B cell (primary cell): Measurements from ENCODE around the gene SSUH2. TPM values are rescaled to one million over a fixed set of nuclear protein-coding genes. Genes with fewer than 3 reads are reported as not detected.

Source experiments
- ATAC-seq: fragments of 200-7000 bp; cut with Tn5 transposase; one replicate; pipeline ENCODE4 v1.10.0; 2021; ENCODE audit warnings: low read depth, mild to moderate bottlenecking, moderate number of reproducible peaks, moderate library complexity
- CTCF ChIA-PET: fragments of 350-600 bp; sonication (Branson Sonifier 250); formaldehyde crosslinking; loops from one replicate; lab custom pipeline; 2021; ENCODE audit warnings: antibody characterized with exemption, inconsistent platforms; lab: Charles Lee
- POLR2A ChIA-PET: fragments of 350-600 bp; sonication (Branson Sonifier 250); formaldehyde crosslinking; loops from one replicate; lab custom pipeline; 2021; ENCODE audit warnings: antibody characterized with exemption; lab: Charles Lee
- DNase-seq: peaks from one replicate; pipeline ENCODE4 v3.0.0; 2013
- H2AFZ ChIP-seq: 2 replicates; pipeline ENCODE4 v1.6.1; 2012; ENCODE audit warnings: mild to moderate bottlenecking, low read depth, low read length; ENCODE audit not compliant: insufficient read depth, poor library complexity, severe bottlenecking
- H3K27ac ChIP-seq, 2 donors: 1 replicate in 1 of 2; 2 replicates in 1 of 2; pipeline ENCODE4 v1.5.1; 2012 to 2013; ENCODE audit warnings: low read length in 2 of 2, mild to moderate bottlenecking in 2 of 2, moderate library complexity in 1 of 2
- H3K27me3 ChIP-seq, 4 experiments: fragments of 200-600 bp in 1 of 4; sonication (generic) in 1 of 4; replicated peaks in 1 of 4; 1 replicate in 2 of 4; 2 replicates in 2 of 4; pipeline versions ENCODE4 v1.6.1 to v1.7.0; 2013 to 2016; ENCODE audit warnings: low read length in 3 of 4, mild to moderate bottlenecking in 2 of 4, mixed read lengths in 1 of 4, moderate library complexity in 1 of 4; ENCODE audit not compliant: insufficient read depth in 4 of 4, control insufficient read depth in 3 of 4; ENCODE audit errors: control extremely low read depth in 1 of 4
- H3K36me3 ChIP-seq, 2 experiments: replicated peaks in 1 of 2; 1 replicate in 1 of 2; 2 replicates in 1 of 2; pipeline versions ENCODE4 v1.6.1 to v1.7.1; 2013; ENCODE audit warnings: low read length in 1 of 2; ENCODE audit not compliant: insufficient read depth in 2 of 2, control insufficient read depth in 1 of 2; ENCODE audit errors: control extremely low read depth in 1 of 2, extremely low read depth in 1 of 2
- H3K4me1 ChIP-seq, 2 donors: fragments of 200-600 bp in 1 of 2; sonication (generic) in 1 of 2; 1 replicate in 1 of 2; 2 replicates in 1 of 2; pipeline versions ENCODE4 v1.5.1 to v1.6.1; 2013 to 2017; ENCODE audit warnings: low read length in 2 of 2; ENCODE audit not compliant: control insufficient read depth in 2 of 2, insufficient read depth in 2 of 2
- H3K4me2 ChIP-seq: replicated peaks from 2 replicates; pipeline ENCODE3; 2012; ENCODE audit warnings: mild to moderate bottlenecking, low read depth, low read length; ENCODE audit not compliant: poor library complexity, severe bottlenecking
- H3K4me3 ChIP-seq, 5 experiments: fragments of 200-600 bp in 1 of 5; sonication (generic) in 1 of 5; 1 replicate in 3 of 5; 2 replicates in 2 of 5; pipeline versions ENCODE4 v1.5.1 to v1.7.0; 2011 to 2016; ENCODE audit warnings: low read length in 4 of 5, mild to moderate bottlenecking in 4 of 5, low read depth in 2 of 5, control low read depth in 1 of 5, moderate library complexity in 1 of 5; ENCODE audit not compliant: insufficient read depth in 1 of 5; ENCODE audit errors: control extremely low read depth in 1 of 5, extremely low read depth in 1 of 5
- H3K79me2 ChIP-seq: fragments of 200-600 bp; sonication (generic); one replicate; pipeline ENCODE4 v1.6.0; 2016; ENCODE audit warnings: low read length; ENCODE audit not compliant: control insufficient read depth, insufficient read depth
- H3K9ac ChIP-seq: fragments of 200-600 bp; sonication (generic); 2 replicates; pipeline ENCODE4 v1.6.1; 2017; ENCODE audit warnings: mild to moderate bottlenecking, low read length, moderate library complexity
- H3K9me3 ChIP-seq, 3 donors: one replicate each; pipeline versions ENCODE4 v1.6.1 to v1.7.1; 2013; ENCODE audit warnings: low read length in 2 of 3; ENCODE audit not compliant: control insufficient read depth in 2 of 3, insufficient read depth in 1 of 3; ENCODE audit errors: control extremely low read depth in 1 of 3
- H4K20me1 ChIP-seq: 2 replicates; pipeline ENCODE4 v1.6.0; 2012; ENCODE audit warnings: mild to moderate bottlenecking, low read length; ENCODE audit not compliant: insufficient read depth, control insufficient read depth, poor library complexity, severe bottlenecking
- H3K27ac Mint-ChIP-seq: one replicate; pipeline ENCODE4 v1.8.0; 2021; ENCODE audit warnings: mixed read lengths
- H3K27me3 Mint-ChIP-seq: one replicate; pipeline ENCODE4 v1.8.0; 2021; ENCODE audit warnings: mixed read lengths
- H3K4me1 Mint-ChIP-seq: one replicate; pipeline ENCODE4 v1.8.0; 2021; ENCODE audit warnings: mixed read lengths
- H3K4me3 Mint-ChIP-seq: one replicate; pipeline ENCODE4 v1.8.0; 2021; ENCODE audit warnings: mixed read lengths
- H3K9me3 Mint-ChIP-seq: one replicate; pipeline ENCODE4 v1.8.0; 2022; ENCODE audit warnings: mixed read lengths; ENCODE audit not compliant: insufficient read depth
- CTCF ChIP-seq: fragments of 200-600 bp; IDR thresholded peaks from one replicate; pipeline ENCODE4 v1.8.0; 2022; ENCODE audit warnings: antibody characterized with exemption, mild to moderate bottlenecking
- EZH2 ChIP-seq: IDR thresholded peaks from 2 replicates; pipeline ENCODE4 v1.6.1; 2012; ENCODE audit warnings: borderline replicate concordance, low read depth, mild to moderate bottlenecking, moderate library complexity, low read length; ENCODE audit not compliant: insufficient read depth, poor library complexity, severe bottlenecking
- WGBS: methylation state at CpG from one replicate; pipeline ENCODE4 v1.1.5; 2013; ENCODE audit warnings: missing lambda C conversion rate; ENCODE audit not compliant: insufficient coverage; 5-methylcytosine and 5-hydroxymethylcytosine counted together
- intact Hi-C: fragments of 100-400 bp; cut with micrococcal nuclease; formaldehyde crosslinking; loops from one replicate; pipeline ENCODE4 v1.10.0; 2022
- polyA plus RNA-seq: library from polyadenylated mRNA; depleted of rRNA; stranded (reverse); fragments of >200 nt; gene quantifications from 2 replicates; pipeline ENCODE4 v1.2.3, GENCODE V29; 2012
- total RNA-seq, 2 donors: library from RNA; stranded (reverse); fragments of 120-200 nt in 1 of 2; gene quantifications; 1 replicate in 1 of 2; 2 replicates in 1 of 2; pipeline versions ENCODE4 v1.2.3 to v1.2.4, GENCODE V29; 2013 to 2022

Gene SSUH2
- total and polyA plus RNA-seq, 2 donors (not counting 1 experiment from before 2014, with no cell fraction given): not detected

DNA sequence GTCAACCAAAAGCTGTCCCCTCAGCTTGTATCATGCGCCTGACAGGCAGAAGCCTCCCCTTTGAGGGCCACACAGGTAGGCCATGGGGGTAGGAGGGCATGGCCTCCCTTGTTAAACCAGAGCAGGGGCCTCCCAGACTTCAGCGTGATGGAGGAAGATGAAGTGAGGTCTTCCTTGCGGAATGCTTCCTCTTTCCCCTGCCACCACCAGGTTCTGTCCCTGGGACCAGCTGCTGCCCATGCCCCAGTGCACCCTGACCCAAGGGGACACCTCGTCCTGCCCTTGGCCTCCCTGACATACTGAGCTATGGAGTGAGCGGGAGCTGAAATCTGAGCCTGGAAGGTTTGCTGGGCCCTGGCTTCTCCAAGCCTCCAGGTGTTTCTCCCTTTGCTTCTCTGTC, 26.7 kb downstream of the SSUH2 start:
- no peak overlapping the region for H3K4me2 ChIP-seq
- POLR2A ChIA-PET: no interaction called here
- H3K27me3 ChIP-seq: no peaks in the 10 kb centered on the region
- no peak overlapping the region for H3K9ac ChIP-seq
- H3K36me3 ChIP-seq: no peaks in the 10 kb centered on the region
- CTCF ChIA-PET: interaction anchor here (4.9 kb wide), 1 partner anchor 174 kb away, joined by 33 read pairs; no protein-coding TSS in a partner anchor
- Mint-ChIP-seq H3K4me3 (no peak overlapping the region), H3K4me1 (peaks cover 4% of the 10 kb centered on the region), H3K27me3 (no peaks in the 10 kb centered on the region), H3K9me3 (no peaks in the 10 kb centered on the region), H3K27ac (no peak overlapping the region)
- intact Hi-C loops: no loop called here
- DNase-seq (no peak), ATAC-seq (no peak)
- peaks cover 0 to 18% (median 0%) of the 10 kb centered on the region in 3 donors for H3K9me3 ChIP-seq
- no peak overlapping the region for H3K4me3 ChIP-seq
- no peaks in the 10 kb centered on the region for H3K79me2 ChIP-seq
- no peak overlapping the region for H2AFZ ChIP-seq
- TF ChIP-seq EZH2 (no peak), CTCF (no peak)
- H3K27ac ChIP-seq: no peak overlapping the region
- WGBS: 92% methylated on average over 4 of the region's 5 CpGs
- no peaks in the 10 kb centered on the region for H4K20me1 ChIP-seq
- no peaks in the 10 kb centered on the region for H3K4me1 ChIP-seq

GRCh38 chr3:8610951-8611350, 33.6 kb downstream of the SSUH2 start:
- Histone ChIP-seq H3K27ac (no peak overlapping the region), H3K9ac (no peak overlapping the region), H3K36me3 (no peaks in the 10 kb centered on the region), H3K4me3 (no peak overlapping the region), H3K9me3 (peaks cover 0 to 3% (median 0%) of the 10 kb centered on the region in 3 donors), H2AFZ (no peak overlapping the region), H3K4me2 (no peak overlapping the region), H4K20me1 (no peaks in the 10 kb centered on the region), H3K79me2 (no peaks in the 10 kb centered on the region), H3K27me3 (no peaks in the 10 kb centered on the region), H3K4me1 (no peaks in the 10 kb centered on the region)
- no peak for ATAC-seq
- no peak for DNase-seq
- ChIA-PET CTCF (interaction anchor here (1.4 kb wide), 1 partner anchor 12 kb away, joined by 3 read pairs; no protein-coding TSS in a partner anchor), POLR2A (no interaction called here)
- H3K27ac Mint-ChIP-seq: no peak overlapping the region
- no peaks in the 10 kb centered on the region for H3K4me1 Mint-ChIP-seq
- H3K9me3 Mint-ChIP-seq: no peaks in the 10 kb centered on the region
- WGBS: 97% methylated on average over 7 of the region's 8 CpGs
- intact Hi-C loops: no loop called here
- H3K4me3 Mint-ChIP-seq: no peak overlapping the region
- no peak for TF ChIP-seq EZH2
- no peak for TF ChIP-seq CTCF
- H3K27me3 Mint-ChIP-seq: peaks cover 5% of the 10 kb centered on the region
